ENCODE data around the gene TMEM145.

Gene TMEM145

DNA sequence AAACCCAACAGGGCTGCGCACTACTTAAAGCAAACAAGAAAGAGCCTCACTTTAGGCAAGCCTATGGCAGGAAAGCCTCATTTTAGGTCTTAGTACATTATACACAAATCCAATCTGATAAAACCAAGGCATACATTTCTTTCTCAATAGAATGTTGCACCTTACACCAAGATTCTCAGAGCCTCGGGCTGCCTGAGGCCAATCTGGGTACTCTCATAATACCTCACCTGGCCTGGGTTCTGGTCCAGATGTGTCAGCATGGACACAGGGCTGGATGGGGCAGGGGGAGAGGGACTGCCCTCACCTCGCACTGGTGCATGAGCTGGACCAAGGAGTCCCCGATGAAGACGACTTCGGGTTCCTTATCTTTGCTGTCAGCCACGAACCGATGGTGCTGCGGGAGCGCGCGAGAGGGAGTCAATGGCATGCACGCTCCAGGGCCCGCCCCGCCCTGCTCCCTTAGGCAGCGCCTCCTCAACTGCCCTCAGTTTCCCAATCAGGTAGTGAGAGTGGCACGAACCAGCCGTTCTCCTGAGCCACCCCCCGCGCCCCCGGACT lies 11.4 kb upstream of the TMEM145 start, which contains the start of gene PRR19:
TSS of gene PRR19 (plus strand) at position 487 of the 558 bp plus-strand sequence. CDS start 7,453 bp downstream, outside the sequence.
- no peaks in the 10 kb centered on the region for H3K9me3 ChIP-seq (ENCODE audit: low read length)
- no peak for TF ChIP-seq EZH2 (IDR thresholded peaks at IDR 0.05; ENCODE audit: borderline replicate concordance, low read length)
- TF ChIP-seq, protein P1, sequence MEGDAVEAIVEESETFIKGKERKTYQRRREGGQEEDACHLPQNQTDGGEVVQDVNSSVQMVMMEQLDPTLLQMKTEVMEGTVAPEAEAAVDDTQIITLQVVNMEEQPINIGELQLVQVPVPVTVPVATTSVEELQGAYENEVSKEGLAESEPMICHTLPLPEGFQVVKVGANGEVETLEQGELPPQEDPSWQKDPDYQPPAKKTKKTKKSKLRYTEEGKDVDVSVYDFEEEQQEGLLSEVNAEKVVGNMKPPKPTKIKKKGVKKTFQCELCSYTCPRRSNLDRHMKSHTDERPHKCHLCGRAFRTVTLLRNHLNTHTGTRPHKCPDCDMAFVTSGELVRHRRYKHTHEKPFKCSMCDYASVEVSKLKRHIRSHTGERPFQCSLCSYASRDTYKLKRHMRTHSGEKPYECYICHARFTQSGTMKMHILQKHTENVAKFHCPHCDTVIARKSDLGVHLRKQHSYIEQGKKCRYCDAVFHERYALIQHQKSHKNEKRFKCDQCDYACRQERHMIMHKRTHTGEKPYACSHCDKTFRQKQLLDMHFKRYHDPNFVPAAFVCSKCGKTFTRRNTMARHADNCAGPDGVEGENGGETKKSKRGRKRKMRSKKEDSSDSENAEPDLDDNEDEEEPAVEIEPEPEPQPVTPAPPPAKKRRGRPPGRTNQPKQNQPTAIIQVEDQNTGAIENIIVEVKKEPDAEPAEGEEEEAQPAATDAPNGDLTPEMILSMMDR (IDR thresholded peaks at IDR 0.05; ENCODE audit: low read length), result no peak
- peak within 1 kb of the TSS; percentile 91 for H3K4me3 ChIP-seq (ENCODE audit: low read depth, low read length, poor library complexity, severe bottlenecking)
- H3K27me3 ChIP-seq (ENCODE audit: insufficient read depth, low read length), result no peaks in the 10 kb centered on the region
- peaks cover 15% of the 10 kb centered on the region for H3K4me1 ChIP-seq (ENCODE audit: insufficient read depth, low read length, severe bottlenecking)
- no peaks in the 10 kb centered on the region for H3K79me2 ChIP-seq (ENCODE audit: insufficient read depth, low read length)
- peak within 1 kb of the TSS; percentile 92 for H3K4me2 ChIP-seq (ENCODE audit: low read length)
- no peaks in the 10 kb centered on the region for H3F3A ChIP-seq (ENCODE audit: insufficient read depth, low read length)
- H3K9ac ChIP-seq (ENCODE audit: low read length), result peak within 1 kb of the TSS; percentile 93
- H3K9me2 ChIP-seq (ENCODE audit: low read depth, low read length), result no peaks in the 10 kb centered on the region
- peak within 1 kb of the TSS; percentile 55 for H3K27ac ChIP-seq (ENCODE audit: low read depth, low read length, poor library complexity, severe bottlenecking)
- H2AFZ ChIP-seq (ENCODE audit: low read length), result 0 out of 2 replicates have a peak within 1 kb of the TSS, but pooled peaks have one; percentile 39
- peaks cover 10% of the 10 kb centered on the region for H3K36me3 ChIP-seq (ENCODE audit: insufficient read depth, low read length)
- H4K20me1 ChIP-seq (ENCODE audit: insufficient read depth, low read length), result no peaks in the 10 kb centered on the region

DNA sequence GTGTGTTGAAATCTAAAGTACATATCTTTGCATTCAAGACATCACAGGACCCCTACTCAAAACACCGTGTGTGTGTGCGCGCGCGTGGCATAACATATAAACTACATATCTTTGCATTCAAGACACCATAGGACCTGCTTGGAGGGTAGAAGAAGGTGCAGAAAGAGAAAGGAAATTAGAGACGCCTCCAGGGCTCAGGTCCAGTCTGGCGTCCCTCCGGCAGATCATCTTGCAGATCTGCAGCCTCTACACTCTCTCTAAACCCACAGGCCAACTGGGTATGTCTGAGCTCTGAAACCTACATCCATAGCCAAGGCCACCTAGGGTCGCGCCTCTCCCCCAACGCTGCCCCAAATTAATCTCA lies 10.0 kb upstream of the TMEM145 start:
- H3K9me3 ChIP-seq (ENCODE audit: low read length), result no peaks in the 10 kb centered on the region
- peaks cover 5% of the 10 kb centered on the region; the same call in 1 of the 2 replicates for H3K36me3 ChIP-seq (ENCODE audit: insufficient read depth, low read length)
- no peaks in the 10 kb centered on the region for H3K27me3 ChIP-seq (ENCODE audit: insufficient read depth, low read length)
- TF ChIP-seq EZH2 (IDR thresholded peaks at IDR 0.05; ENCODE audit: borderline replicate concordance, low read length), result no peak
- TF ChIP-seq, protein P1 (IDR thresholded peaks at IDR 0.05; ENCODE audit: low read length), result no peak
- H3F3A ChIP-seq (ENCODE audit: insufficient read depth, low read length), result no peaks in the 10 kb centered on the region
- peak overlapping the region; percentile 93; the same call in 1 of the 2 replicates for H3K9ac ChIP-seq (ENCODE audit: low read length)
- peaks cover 15% of the 10 kb centered on the region for H3K4me1 ChIP-seq (ENCODE audit: insufficient read depth, low read length, severe bottlenecking)
- H2AFZ ChIP-seq (ENCODE audit: low read length), result 0 out of 2 replicates have a peak overlapping the region, but pooled peaks have one; percentile 39
- H4K20me1 ChIP-seq (ENCODE audit: insufficient read depth, low read length), result no peaks in the 10 kb centered on the region
- no peaks in the 10 kb centered on the region for H3K9me2 ChIP-seq (ENCODE audit: low read depth, low read length)
- H3K4me3 ChIP-seq (ENCODE audit: low read depth, low read length, poor library complexity, severe bottlenecking), result peak overlapping the region; percentile 91
- H3K27ac ChIP-seq (ENCODE audit: low read depth, low read length, poor library complexity, severe bottlenecking), result no peak overlapping the region
- H3K79me2 ChIP-seq (ENCODE audit: insufficient read depth, low read length), result no peaks in the 10 kb centered on the region
- peak overlapping the region; percentile 92 for H3K4me2 ChIP-seq (ENCODE audit: low read length)

DNA sequence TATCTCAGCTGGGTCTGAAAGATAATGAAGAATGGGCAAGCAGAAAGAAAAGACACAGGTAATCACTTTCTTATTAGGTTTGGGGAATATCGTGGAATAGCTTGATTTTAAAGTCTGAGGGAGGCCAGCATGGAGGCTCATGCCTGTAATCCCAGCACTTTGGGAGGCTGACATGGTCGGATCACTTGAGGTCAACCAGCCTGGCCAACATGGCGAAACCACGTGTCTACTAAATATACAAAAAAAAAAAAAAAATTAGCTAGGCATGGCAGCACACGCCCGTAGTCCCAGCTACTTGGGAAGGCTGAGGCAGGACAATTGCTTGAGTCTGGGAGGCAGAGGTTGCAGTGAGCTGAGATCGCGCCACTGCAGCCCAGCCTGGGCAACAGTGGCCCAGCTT lies 9.2 kb upstream of the TMEM145 start:
- no peaks in the 10 kb centered on the region for H4K20me1 ChIP-seq (ENCODE audit: insufficient read depth, low read length)
- H3K4me1 ChIP-seq (ENCODE audit: insufficient read depth, low read length, severe bottlenecking), result peaks cover 15% of the 10 kb centered on the region
- no peak overlapping the region for H3K9ac ChIP-seq (ENCODE audit: low read length)
- no peaks in the 10 kb centered on the region for H3K27me3 ChIP-seq (ENCODE audit: insufficient read depth, low read length)
- no peak overlapping the region for H3K4me2 ChIP-seq (ENCODE audit: low read length)
- no peaks in the 10 kb centered on the region for H3K9me2 ChIP-seq (ENCODE audit: low read depth, low read length)
- peaks cover 5% of the 10 kb centered on the region; the same call in 1 of the 2 replicates for H3K36me3 ChIP-seq (ENCODE audit: insufficient read depth, low read length)
- H3K79me2 ChIP-seq (ENCODE audit: insufficient read depth, low read length), result no peaks in the 10 kb centered on the region
- no peaks in the 10 kb centered on the region for H3K9me3 ChIP-seq (ENCODE audit: low read length)
- H3K4me3 ChIP-seq (ENCODE audit: low read depth, low read length, poor library complexity, severe bottlenecking), result no peak overlapping the region
- TF ChIP-seq, protein P1 (IDR thresholded peaks at IDR 0.05; ENCODE audit: low read length), result no peak
- no peak for TF ChIP-seq EZH2 (IDR thresholded peaks at IDR 0.05; ENCODE audit: borderline replicate concordance, low read length)
- no peak overlapping the region for H3K27ac ChIP-seq (ENCODE audit: low read depth, low read length, poor library complexity, severe bottlenecking)
- H2AFZ ChIP-seq (ENCODE audit: low read length), result no peak overlapping the region
- no peaks in the 10 kb centered on the region for H3F3A ChIP-seq (ENCODE audit: insufficient read depth, low read length)

All from OCI-LY1 (cell line).